Skin epidermis (tissue), 12 donors: Measurements from ENCODE around the gene EME2.
"Not testable (repeated sequence)": the region's sequence is repeated elsewhere in the genome, so short reads cannot be mapped to it uniquely, and the experiment has no call there.

Experiments used
- H3K27ac ChIP-seq, 21 experiments: fragments of 200-600 bp; sonication (generic) in 11 of 21; one replicate each; pipeline ENCODE4 v1.5.0; 2020; ENCODE audit warnings: mild to moderate bottlenecking in 3 of 21, inconsistent platforms in 2 of 21, moderate library complexity in 2 of 21
- H3K4me3 ChIP-seq, 7 experiments: fragments of 200-600 bp; sonication (generic) in 2 of 7; one replicate each; pipeline ENCODE4 v1.5.0; 2020; ENCODE audit warnings: inconsistent platforms in 2 of 7, mild to moderate bottlenecking in 2 of 7, moderate library complexity in 1 of 7

EME2 gene

GRCh38 chr16:1787322-1788094, 14.9 kb downstream of the EME2 start:
- Histone ChIP-seq H3K27ac (peak overlapping the region in 1 of 21 experiments; percentile 19), H3K4me3 (no peak overlapping the region)

- Histone ChIP-seq H3K27ac (peak overlapping the region in 4 of 21 experiments; percentile 10 to 55 (median 34)), H3K4me3 (no peak overlapping the region)
Measured at GRCh38 chr16:1788095-1788707, 15.6 kb downstream of the EME2 start.

GRCh38 chr16:1788708-1789100, 16.1 kb downstream of the EME2 start:
- Histone ChIP-seq H3K27ac (peak overlapping the region in 5 of 21 experiments; percentile 10 to 62 (median 49)), H3K4me3 (no peak overlapping the region)

GRCh38 chr16:1789643-1790045, 17.0 kb downstream of the EME2 start:
- H3K4me3 ChIP-seq: no peak overlapping the region
- H3K27ac ChIP-seq: peak overlapping the region in 2 of 21 experiments; percentile 49 to 62

- peak overlapping the region in 1 of 21 experiments; percentile 49 for H3K27ac ChIP-seq
- H3K4me3 ChIP-seq: no peak overlapping the region
Measured at GRCh38 chr16:1790261-1790610, 17.6 kb downstream of the EME2 start.

- Histone ChIP-seq H3K4me3 (no peak overlapping the region), H3K27ac (no peak overlapping the region)
Measured at GRCh38 chr16:1790611-1791255, 18.1 kb downstream of the EME2 start.

- Histone ChIP-seq H3K27ac (no peak overlapping the region), H3K4me3 (no peak overlapping the region)
Measured at GRCh38 chr16:1791256-1791942, 18.8 kb downstream of the EME2 start.

GRCh38 chr16:1791943-1792812, 19.6 kb downstream of the EME2 start:
- Histone ChIP-seq H3K4me3 (no peak overlapping the region), H3K27ac (no peak overlapping the region)

- H3K4me3 ChIP-seq: no peak overlapping the region
- no peak overlapping the region for H3K27ac ChIP-seq
Measured at GRCh38 chr16:1792836-1793577, 20.4 kb downstream of the EME2 start.

- Histone ChIP-seq H3K27ac (no peak within 1 kb of the TSS), H3K4me3 (no peak within 1 kb of the TSS)
Measured at GRCh38 chr16:1793578-1794220, 21.1 kb downstream of the EME2 start, which contains the start of gene IGFALS. Gene IGFALS (minus strand): TSS chr16:1793705. CDS start chr16:1793652, 53 bp downstream.

- no peak overlapping the region for H3K4me3 ChIP-seq
- no peak overlapping the region for H3K27ac ChIP-seq
Measured at GRCh38 chr16:1794221-1794871, 21.7 kb downstream of the EME2 start.

- Histone ChIP-seq H3K27ac (no peak overlapping the region), H3K4me3 (no peak overlapping the region)
Measured at GRCh38 chr16:1794908-1795666, 22.5 kb downstream of the EME2 start.

- not testable (repeated sequence) for H3K4me3 ChIP-seq, H3K27ac ChIP-seq
Measured at GRCh38 chr16:1799263-1799662, 26.7 kb downstream of the EME2 start.

- Histone ChIP-seq H3K27ac (no peak overlapping the region), H3K4me3 (no peak overlapping the region)
Measured at GRCh38 chr16:1800701-1801100, 28.1 kb downstream of the EME2 start.

GRCh38 chr16:1807626-1808025, 35.0 kb downstream of the EME2 start:
- Histone ChIP-seq H3K27ac (no peak overlapping the region), H3K4me3 (no peak overlapping the region)

GRCh38 chr16:1808691-1809090, 36.1 kb downstream of the EME2 start:
- H3K27ac ChIP-seq: no peak overlapping the region

GRCh38 chr16:1809281-1809801, 36.7 kb downstream of the EME2 start:
- Histone ChIP-seq H3K27ac (no peak overlapping the region), H3K4me3 (no peak overlapping the region)

More at GRCh38 chr16:1808691-1809090, 36.1 kb downstream of the EME2 start:
- no peak overlapping the region for H3K4me3 ChIP-seq
